ENCODE measurements around the gene CUBN.

DNA sequence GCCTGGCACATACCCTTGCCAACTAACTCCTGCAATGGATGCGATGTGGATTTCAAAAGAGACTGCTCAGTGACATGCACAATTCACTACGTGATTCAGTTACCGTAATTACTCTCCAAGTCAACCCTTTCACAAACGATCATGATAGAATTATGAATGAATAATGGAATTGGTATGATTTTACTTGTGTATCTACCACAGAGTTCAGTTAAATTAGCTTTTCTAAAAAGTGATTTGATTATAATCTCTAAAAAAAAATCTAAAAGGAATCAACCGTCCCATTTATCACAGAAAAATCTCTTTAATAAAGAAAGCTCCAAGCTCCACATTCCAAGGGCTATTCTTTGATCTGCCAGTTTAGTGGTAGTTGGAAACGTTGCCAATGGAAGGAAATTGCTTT is 282.0 kb downstream of the CUBN start:
- TF ChIP-seq SUZ12 (IDR thresholded peaks at IDR 0.05; ENCODE audit: extremely low read depth, insufficient read depth, insufficient read length) (no peak), YY1 (IDR thresholded peaks at IDR 0.05; ENCODE audit: insufficient read depth, insufficient read length) (no peak)

All from NT2/D1 (cell line).